ENCODE data around the gene NAXE. TPM values are rescaled to one million over a fixed set of nuclear protein-coding genes. Genes with fewer than 3 reads are reported as not detected.

NAXE gene
- total RNA-seq, 1 experiment from 2014 or later: 96.6 TPM

DNA sequence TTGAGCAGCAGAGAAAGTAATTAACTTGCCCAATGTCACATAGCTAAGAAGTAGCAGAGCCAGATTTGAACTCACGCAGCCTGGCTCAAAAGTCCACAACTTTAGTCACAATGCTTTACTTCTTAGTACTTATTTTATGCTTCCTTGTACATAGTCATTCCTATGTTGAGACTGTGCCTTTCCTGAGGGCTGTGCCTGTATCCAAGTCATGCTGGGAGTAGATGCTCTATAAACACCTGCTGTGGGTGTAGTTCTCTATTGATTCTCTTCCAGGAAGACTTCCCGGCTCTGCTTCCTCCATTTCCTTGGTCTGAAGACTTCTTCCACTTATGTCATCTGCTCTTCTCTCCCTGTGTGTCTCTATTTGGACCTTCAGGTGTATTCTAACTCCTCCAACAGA is 35.9 kb upstream of the NAXE start:
- Mint-ChIP-seq H3K36me3 (ENCODE audit: insufficient read depth in 1 of 3, low read depth in 3 of 3) (peaks cover 14 to 59% (median 51%) of the 10 kb centered on the region in 3 experiments; a peak in 6 of 7 replicates), H3K9me3 (no peaks in the 10 kb centered on the region), H3K27me3 (ENCODE audit: low read depth) (no peaks in the 10 kb centered on the region), H3K27ac (no peak overlapping the region), H3K4me1 (no peaks in the 10 kb centered on the region), H3K4me3 (no peak overlapping the region)
- DNase-seq: no peak
- Histone ChIP-seq H3K4ac (ENCODE audit: low read depth, low read length) (no peak overlapping the region), H2AFZ (ENCODE audit: low read length) (no peak overlapping the region), H3K9me3 (ENCODE audit: control insufficient read depth, low read depth, low read length) (no peaks in the 10 kb centered on the region), H3K27me3 (ENCODE audit: insufficient read depth, low read length) (no peaks in the 10 kb centered on the region), H3K18ac (ENCODE audit: insufficient read length, low read depth, low read length) (no peak overlapping the region), H3K79me1 (ENCODE audit: insufficient read depth, low read depth, low read length, poor library complexity, severe bottlenecking) (no peaks in the 10 kb centered on the region), H2BK5ac (ENCODE audit: insufficient read length, low read length) (no peak overlapping the region), H2AK5ac (ENCODE audit: insufficient read length, low read length) (no peak overlapping the region), H2BK120ac (ENCODE audit: low read depth, low read length, poor library complexity, severe bottlenecking) (no peak overlapping the region), H3K4me1 (ENCODE audit: insufficient read depth, low read length) (no peaks in the 10 kb centered on the region), H3K9ac (ENCODE audit: extremely low read depth, insufficient read length, low read length) (no peak overlapping the region), H2BK15ac (ENCODE audit: low read depth, low read length) (no peak overlapping the region), H3K27ac (ENCODE audit: insufficient read length, low read depth, low read length) (no peak overlapping the region), H3K23ac (ENCODE audit: insufficient read length, low read depth, low read length) (no peak overlapping the region), H3K23me2 (ENCODE audit: insufficient read length, low read depth, low read length, poor library complexity, severe bottlenecking) (no peaks in the 10 kb centered on the region), H3K56ac (ENCODE audit: insufficient read length, low read depth, low read length) (no peak overlapping the region), H4K5ac (ENCODE audit: insufficient read length, low read depth, low read length) (no peak overlapping the region), H4K20me1 (ENCODE audit: control insufficient read depth, insufficient read depth, insufficient read length) (no peaks in the 10 kb centered on the region), H3K79me2 (ENCODE audit: insufficient read depth, low read length) (no peaks in the 10 kb centered on the region), H3T11ph (ENCODE audit: low read length) (no peak overlapping the region), H4K91ac (ENCODE audit: insufficient read length, low read depth, low read length) (no peak overlapping the region), H2BK20ac (ENCODE audit: low read depth, low read length, poor library complexity, severe bottlenecking) (no peak overlapping the region), H3K14ac (ENCODE audit: insufficient read depth, low read length) (no peak overlapping the region), H2BK12ac (ENCODE audit: insufficient read length, low read depth, low read length) (no peak overlapping the region), H4K8ac (replicated peaks; ENCODE audit: insufficient read length, low read depth, low read length) (no peak overlapping the region), H3K4me2 (ENCODE audit: insufficient read depth, insufficient read length, low read length) (no peak overlapping the region)
- TF ChIP-seq, protein P1, sequence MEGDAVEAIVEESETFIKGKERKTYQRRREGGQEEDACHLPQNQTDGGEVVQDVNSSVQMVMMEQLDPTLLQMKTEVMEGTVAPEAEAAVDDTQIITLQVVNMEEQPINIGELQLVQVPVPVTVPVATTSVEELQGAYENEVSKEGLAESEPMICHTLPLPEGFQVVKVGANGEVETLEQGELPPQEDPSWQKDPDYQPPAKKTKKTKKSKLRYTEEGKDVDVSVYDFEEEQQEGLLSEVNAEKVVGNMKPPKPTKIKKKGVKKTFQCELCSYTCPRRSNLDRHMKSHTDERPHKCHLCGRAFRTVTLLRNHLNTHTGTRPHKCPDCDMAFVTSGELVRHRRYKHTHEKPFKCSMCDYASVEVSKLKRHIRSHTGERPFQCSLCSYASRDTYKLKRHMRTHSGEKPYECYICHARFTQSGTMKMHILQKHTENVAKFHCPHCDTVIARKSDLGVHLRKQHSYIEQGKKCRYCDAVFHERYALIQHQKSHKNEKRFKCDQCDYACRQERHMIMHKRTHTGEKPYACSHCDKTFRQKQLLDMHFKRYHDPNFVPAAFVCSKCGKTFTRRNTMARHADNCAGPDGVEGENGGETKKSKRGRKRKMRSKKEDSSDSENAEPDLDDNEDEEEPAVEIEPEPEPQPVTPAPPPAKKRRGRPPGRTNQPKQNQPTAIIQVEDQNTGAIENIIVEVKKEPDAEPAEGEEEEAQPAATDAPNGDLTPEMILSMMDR (conservative IDR thresholded peaks at IDR 0.05): no peak
- no CpG with 5 or more reads among the region's 2 CpGs for WGBS (ENCODE audit: extremely low coverage, insufficient read length, low lambda C conversion rate)

All from H9 (cell line).